Lung (tissue), 12 donors: ENCODE results near the gene EIF4EBP2. TPM values are rescaled to one million over a fixed set of nuclear protein-coding genes. Genes with fewer than 3 reads are reported as not detected.

ENCODE experiments used
- ATAC-seq: fragments of 200-7000 bp; cut with Tn5 transposase; one replicate; pipeline ENCODE4 v1.9.1; 2020; ENCODE audit warnings: moderate number of reproducible peaks; ENCODE audit not compliant: insufficient read depth, low FRiP score
- DNase-seq, 3 donors: peaks; one replicate each; pipeline ENCODE4 v3.0.0-alpha.2; 2013 to 2017
- H3K27ac ChIP-seq, 2 donors: one replicate each; pipeline ENCODE4 v1.5.1; 2013; ENCODE audit warnings: mild to moderate bottlenecking in 2 of 2, moderate library complexity in 2 of 2, control low read depth in 1 of 2, inconsistent platforms in 1 of 2, low read depth in 1 of 2, low read length in 1 of 2
- H3K27me3 ChIP-seq, 3 donors: one replicate each; pipeline ENCODE4 v1.5.1; 2013; ENCODE audit warnings: low read length in 2 of 3; ENCODE audit not compliant: control insufficient read depth in 3 of 3, insufficient read depth in 3 of 3
- H3K36me3 ChIP-seq, 4 donors: one replicate each; pipeline ENCODE4 v1.5.1; 2013; ENCODE audit warnings: low read length in 4 of 4, mild to moderate bottlenecking in 1 of 4, moderate library complexity in 1 of 4; ENCODE audit not compliant: control insufficient read depth in 4 of 4, insufficient read depth in 4 of 4
- H3K4me1 ChIP-seq, 5 donors: one replicate each; pipeline ENCODE4 v1.5.1; 2013; ENCODE audit warnings: low read length in 5 of 5, mild to moderate bottlenecking in 2 of 5, moderate library complexity in 1 of 5; ENCODE audit not compliant: control insufficient read depth in 5 of 5, insufficient read depth in 5 of 5
- H3K4me3 ChIP-seq: one replicate; pipeline ENCODE4 v1.5.1; 2013; ENCODE audit warnings: mild to moderate bottlenecking, control low read depth, moderate library complexity
- H3K9ac ChIP-seq, 2 donors: one replicate each; pipeline ENCODE4 v1.5.1; 2013; ENCODE audit warnings: low read length in 2 of 2, control low read depth in 1 of 2; ENCODE audit not compliant: insufficient read depth in 1 of 2
- H3K9me3 ChIP-seq, 4 donors: one replicate each; pipeline ENCODE4 v1.5.1; 2013; ENCODE audit warnings: low read length in 3 of 4, mild to moderate bottlenecking in 1 of 4, moderate library complexity in 1 of 4; ENCODE audit not compliant: control insufficient read depth in 4 of 4, insufficient read depth in 3 of 4
- CTCF ChIP-seq: IDR thresholded peaks from 2 replicates; pipeline ENCODE4 v1.5.1; 2012; ENCODE audit warnings: mild to moderate bottlenecking; ENCODE audit errors: control extremely low read depth, extremely low read depth
- WGBS, 2 donors: extraction: QIAGEN DNeasy Blood & Tissue Kit; methylation state at CpG; one replicate each; pipeline ENCODE4 v1.1.7; 2013; 5-methylcytosine and 5-hydroxymethylcytosine counted together
- polyA plus RNA-seq, 2 donors: library from polyadenylated mRNA; stranded (reverse); fragments of 200-250 nt; gene quantifications; one replicate each; pipeline ENCODE4 v1.2.1, GENCODE V29; 2013
- total RNA-seq, 2 donors: library from RNA; depleted of rRNA in 1 of 2; stranded (reverse); fragments of >200 nt in 1 of 2; gene quantifications; one replicate each; pipeline ENCODE4 v1.2.1, GENCODE V29; 2014 to 2021
- donor health status: control.
- donor health status: control.
- donor health status: Bipolar disorder and iron deficiency.
- donor health status: healthy.
- donor health status: DM: yes; HTN: yes; CAD: no.

EIF4EBP2 gene
- total and polyA plus RNA-seq, 4 donors = 21.8 to 63.3 (median 41.3) TPM

- WGBS, 2 donors = 8 to 11% methylated on average over 33 to 62 of the region's 62 CpGs
- peak; percentile 83 for ATAC-seq
- Histone ChIP-seq H3K4me1 (peaks cover 0 to 25% (median 6%) of the 10 kb centered on the region in 5 donors), H3K4me3 (no peak overlapping the region), H3K9ac (no peak overlapping the region), H3K27me3 (peaks cover 0 to 17% (median 0%) of the 10 kb centered on the region in 3 donors), H3K27ac (peak overlapping the region; percentile 32 to 83), H3K9me3 (no peaks in the 10 kb centered on the region), H3K36me3 (no peaks in the 10 kb centered on the region)
- DNase-seq = peak; percentile 61 to 74 (median 68)
- no peak for TF ChIP-seq CTCF
Observed at GRCh38 chr10:70458329-70459060, 54.5 kb downstream of the EIF4EBP2 start.

- ATAC-seq (no peak), DNase-seq (no peak)
- no peak for TF ChIP-seq CTCF
- 32 to 48% methylated on average over 19 of the region's 19 CpGs for WGBS, 2 donors
- no peak overlapping the region for H3K9ac ChIP-seq
- peaks cover 0 to 25% (median 8%) of the 10 kb centered on the region in 5 donors for H3K4me1 ChIP-seq
- H3K4me3 ChIP-seq = no peak overlapping the region
- peaks cover 0 to 17% (median 0%) of the 10 kb centered on the region in 3 donors for H3K27me3 ChIP-seq
- H3K27ac ChIP-seq = peak overlapping the region in 1 of 2 donors; percentile 83
- H3K36me3 ChIP-seq = no peaks in the 10 kb centered on the region
- H3K9me3 ChIP-seq = no peaks in the 10 kb centered on the region
Observed at GRCh38 chr10:70459061-70459773, 55.3 kb downstream of the EIF4EBP2 start.

GRCh38 chr10:70459774-70460490 lies 56.0 kb downstream of the EIF4EBP2 start:
- no peaks in the 10 kb centered on the region for H3K9me3 ChIP-seq
- no peak for TF ChIP-seq CTCF
- H3K27ac ChIP-seq = no peak overlapping the region
- 76 to 88% methylated on average over 29 of the region's 29 CpGs for WGBS, 2 donors
- H3K36me3 ChIP-seq = no peaks in the 10 kb centered on the region
- ATAC-seq (no peak), DNase-seq (no peak)
- H3K4me1 ChIP-seq = peaks cover 0 to 25% (median 8%) of the 10 kb centered on the region in 5 donors
- H3K27me3 ChIP-seq = peaks cover 0 to 17% (median 0%) of the 10 kb centered on the region in 3 donors
- H3K9ac ChIP-seq = no peak overlapping the region
- no peak overlapping the region for H3K4me3 ChIP-seq
